ENCODE data around the gene DISC1.
"Not testable (repeated sequence)": the region's sequence is repeated elsewhere in the genome, so short reads cannot be mapped to it uniquely, and the experiment has no call there.

Gene DISC1

DNA sequence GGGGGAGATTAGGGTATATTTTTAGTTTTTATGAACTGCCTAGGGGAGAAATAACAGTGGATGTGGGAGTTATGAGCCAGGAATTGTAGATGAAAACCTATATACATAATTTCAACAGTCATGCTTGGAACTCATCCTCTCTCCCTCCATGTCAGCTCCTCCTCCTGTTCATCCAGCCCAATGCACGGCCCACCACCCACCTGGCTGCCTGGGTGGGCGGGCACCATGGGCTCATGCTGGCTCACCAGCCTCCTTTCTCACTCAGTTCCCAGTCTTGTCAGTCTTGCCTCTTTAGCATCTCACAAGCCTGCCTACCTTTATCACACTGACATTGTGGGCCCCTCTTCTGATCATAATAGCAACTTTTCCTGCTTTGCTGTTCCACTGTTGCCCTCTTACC is 336.0 kb downstream of the DISC1 start:
- DNase-seq (ENCODE audit: low read depth), result no peak

DNA sequence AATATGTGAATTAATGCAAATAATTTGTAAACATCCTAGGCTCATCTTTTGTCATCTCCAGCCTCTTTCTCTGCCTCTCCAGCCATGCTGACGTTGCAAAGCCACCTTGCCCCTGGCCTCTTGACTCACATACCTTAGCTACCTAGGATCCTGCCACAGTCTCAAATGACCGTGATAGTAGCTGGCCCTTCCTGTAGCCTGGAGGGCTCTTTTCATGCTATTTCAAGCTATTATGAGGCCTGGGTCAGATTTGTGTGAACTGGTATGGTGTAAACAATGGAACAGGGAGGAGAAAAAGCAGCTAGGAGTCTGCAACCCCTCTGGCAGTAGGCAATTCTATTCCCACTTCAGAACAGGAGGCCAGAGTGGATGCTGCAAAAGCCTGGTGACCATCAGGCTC is 337.7 kb downstream of the DISC1 start:
- no peak for DNase-seq (ENCODE audit: low read depth)

DNA sequence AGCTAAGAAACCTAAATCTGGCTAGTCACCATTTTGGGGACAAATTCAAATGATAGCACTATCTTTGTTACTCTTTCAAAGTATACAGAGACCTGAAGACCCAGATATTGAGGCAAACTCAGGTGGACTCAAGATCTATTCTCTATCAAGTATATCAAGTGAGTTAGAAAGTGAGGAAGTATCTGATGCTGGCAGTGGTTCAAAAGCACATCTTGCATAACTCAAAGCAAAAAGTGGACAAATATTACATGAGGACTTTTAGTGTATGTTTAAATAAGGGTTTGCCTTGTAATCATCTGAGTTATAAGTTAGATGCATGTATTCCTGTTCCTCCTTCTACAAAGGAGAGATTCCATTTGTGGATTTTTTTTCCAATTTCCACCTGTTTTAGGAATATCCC is 338.4 kb downstream of the DISC1 start:
- DNase-seq (ENCODE audit: low read depth), result no peak

DNA sequence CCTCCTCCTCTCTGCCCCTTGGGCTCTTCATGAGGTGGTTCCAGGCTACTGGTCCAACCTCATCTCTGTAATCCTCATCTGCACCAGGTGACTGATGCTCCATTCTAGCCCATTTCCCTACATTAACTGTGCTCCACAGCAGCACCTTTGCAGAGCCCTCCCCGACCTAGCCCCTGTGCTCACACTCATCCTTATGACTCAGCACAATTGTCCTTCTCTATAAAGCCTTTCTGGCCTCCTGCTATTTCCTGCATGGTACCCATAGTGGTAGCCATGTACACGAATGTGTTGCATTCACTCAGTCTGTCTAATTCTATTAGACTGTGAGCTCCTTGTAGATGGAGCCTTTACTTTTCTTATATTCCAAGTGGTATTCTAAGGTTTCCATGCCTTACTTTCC is 339.0 kb downstream of the DISC1 start:
- DNase-seq (ENCODE audit: low read depth), result no peak

DNA sequence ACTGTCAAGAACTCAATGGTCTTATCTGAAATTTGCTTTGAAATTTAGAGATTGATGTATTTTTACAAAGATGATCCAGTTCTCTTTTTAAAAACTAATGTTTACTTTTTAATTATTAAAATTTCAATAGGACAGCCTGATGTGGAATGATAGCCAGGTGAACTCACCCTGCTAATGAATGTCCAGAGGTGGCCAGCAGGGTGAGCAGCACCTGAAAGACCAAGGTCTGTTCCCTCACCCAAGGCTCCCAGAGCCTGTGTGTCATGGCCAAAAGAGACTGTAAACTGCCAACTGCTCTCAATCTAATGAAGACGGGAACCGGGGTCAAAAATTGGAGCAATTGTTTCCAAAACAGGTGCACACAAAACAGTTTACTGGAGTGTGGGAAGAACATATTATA is 340.4 kb downstream of the DISC1 start:
- no peak for DNase-seq (ENCODE audit: low read depth)

DNA sequence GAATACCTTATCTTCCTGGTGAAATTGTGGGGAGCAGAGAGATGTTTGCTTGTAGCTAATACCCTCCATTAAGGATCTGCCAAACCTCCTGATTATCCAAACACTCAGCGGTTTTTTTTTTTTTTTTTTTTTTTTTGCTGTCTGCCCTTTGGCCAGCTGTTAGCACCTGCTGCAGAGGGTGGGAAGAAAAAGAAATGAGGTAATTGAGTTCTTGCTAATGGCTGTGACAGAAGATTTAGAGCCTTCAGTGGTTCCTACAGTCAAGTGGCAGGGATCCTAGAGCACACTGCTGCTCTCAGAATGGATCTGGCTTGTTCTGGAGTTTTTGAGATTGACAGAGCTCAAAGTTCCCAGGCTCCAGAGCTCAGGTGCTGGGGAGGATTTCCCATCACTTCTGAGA is 342.5 kb downstream of the DISC1 start:
- DNase-seq (ENCODE audit: low read depth), result no peak

DNA sequence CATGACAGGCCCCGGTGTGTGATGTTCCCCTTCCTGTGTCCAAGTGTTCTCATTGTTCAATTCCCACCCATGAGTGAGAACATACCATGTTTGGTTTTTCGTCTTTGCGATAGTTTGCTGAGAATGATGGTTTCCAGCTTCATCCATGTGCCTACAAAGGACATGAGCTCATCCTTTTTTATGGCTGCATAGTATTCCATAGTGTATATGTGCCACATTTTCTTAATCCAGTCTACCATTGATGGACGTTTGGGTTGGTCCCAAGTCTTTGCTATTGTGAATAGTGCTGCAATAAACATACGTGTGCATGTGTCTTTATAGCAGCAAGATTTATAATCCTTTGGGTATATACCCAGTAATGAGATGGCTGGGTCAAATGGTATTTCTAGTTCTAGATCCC is 343.2 kb downstream of the DISC1 start:
- DNase-seq (ENCODE audit: low read depth), result not testable (repeated sequence)

DNA sequence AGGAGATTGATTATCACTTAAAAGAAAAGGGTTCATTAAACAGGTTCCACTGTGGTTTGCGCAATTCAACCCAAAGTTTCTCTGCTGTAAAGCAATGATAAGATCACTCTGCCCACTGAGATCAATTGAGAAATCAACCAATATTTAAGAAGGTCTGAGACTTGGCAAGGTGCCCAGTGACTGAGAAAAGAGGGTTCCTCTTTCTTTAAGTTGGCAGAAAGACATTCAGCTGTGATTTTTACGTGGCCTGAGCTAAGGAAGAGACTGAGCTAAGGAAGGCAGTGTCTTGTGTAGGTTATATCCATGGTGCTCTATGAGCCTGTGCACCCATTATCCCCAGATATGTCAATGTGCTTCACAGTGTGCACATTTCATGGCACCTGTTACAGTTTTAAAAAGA is 344.1 kb downstream of the DISC1 start:
- DNase-seq (ENCODE audit: low read depth), result no peak

DNA sequence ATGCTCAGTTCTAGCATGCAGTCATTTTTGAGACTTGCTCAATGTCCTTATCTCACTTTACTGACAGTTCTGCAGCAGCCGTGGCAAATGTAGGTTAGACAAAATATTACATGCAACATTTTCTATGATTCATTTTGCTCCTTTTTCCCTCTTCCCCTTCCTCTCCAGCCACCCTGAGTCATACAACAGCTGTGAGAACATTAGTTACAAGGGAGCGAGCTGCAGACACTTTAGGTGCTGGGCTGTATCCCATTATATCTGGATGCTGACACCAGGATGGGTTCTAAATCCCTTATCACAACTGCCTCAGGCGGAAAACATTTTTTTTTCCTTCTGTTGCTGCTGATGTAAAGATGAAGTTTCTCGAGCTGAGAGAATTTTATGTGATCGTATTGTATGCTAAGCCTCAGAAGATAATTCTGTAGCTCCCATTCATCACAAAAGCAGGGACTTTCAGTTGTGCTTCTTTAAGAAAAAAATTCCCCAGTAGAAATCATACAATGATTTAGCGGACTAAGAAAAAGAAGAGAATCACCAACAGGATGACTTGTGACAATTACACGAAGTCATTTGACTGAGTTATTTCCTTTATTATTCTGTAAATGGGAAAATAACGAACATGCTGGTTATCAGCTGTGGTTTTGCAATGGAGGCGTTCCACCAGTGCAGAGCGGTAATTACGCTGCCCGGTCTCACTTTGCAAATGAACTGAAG is 345.0 kb downstream of the DISC1 start:
- no peak for DNase-seq (ENCODE audit: low read depth)

DNA sequence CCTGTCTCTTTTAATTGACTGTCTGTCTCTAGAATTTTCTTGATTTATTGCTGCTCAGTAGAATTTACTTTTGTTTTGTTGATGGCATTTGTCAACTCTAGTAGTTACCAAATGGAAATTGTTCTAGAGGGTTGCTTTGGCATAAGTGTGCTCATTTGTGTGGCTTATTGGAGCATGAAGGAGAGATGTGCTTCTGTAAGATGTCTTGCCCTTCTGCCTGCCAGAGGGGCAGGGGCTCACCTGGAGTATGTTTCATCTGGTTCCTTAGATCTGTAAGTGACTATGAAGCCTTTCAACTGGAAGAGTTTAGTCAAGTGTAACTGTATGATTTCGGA is 345.5 kb downstream of the DISC1 start:
- DNase-seq (ENCODE audit: low read depth), result no peak

DNA sequence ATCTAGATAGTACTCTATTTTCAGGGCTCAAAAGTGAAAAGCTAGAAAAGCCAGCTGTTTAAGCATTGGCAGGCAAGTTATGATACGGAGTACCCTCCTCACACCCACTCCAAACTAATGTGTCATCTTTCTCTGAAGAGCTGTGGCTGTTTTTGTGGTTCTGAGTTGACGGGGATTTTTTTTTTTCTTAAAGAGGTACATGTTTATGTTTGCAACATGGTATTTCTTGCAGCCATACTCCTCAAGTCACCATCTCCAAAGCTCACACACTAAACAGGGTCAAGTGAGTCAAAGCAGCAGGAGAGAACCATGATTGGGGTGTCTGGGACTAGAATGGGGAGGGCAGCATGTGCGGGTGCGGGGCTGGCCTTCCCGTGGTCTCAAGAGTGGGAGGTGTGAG is 347.2 kb downstream of the DISC1 start:
- no peak for DNase-seq (ENCODE audit: low read depth)

DNA sequence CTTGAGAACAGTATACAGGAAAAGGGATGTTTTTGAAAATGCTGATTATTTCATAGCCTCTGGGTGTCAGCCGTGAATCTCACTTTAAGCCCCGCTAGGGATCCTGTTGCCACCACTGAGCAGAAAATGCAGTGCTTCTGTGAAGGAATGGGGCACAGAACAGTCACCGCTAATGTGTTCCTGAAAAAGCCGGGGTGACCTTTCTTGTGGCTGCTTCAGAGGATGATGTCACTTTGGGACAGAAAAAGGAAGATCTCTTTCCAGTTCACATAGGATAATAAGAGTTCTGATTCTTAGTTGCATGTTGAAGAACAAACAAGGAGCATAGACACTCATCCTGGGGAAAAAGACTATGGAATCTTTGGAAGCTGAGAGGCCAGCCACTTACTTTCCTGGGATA is 349.6 kb downstream of the DISC1 start:
- DNase-seq (ENCODE audit: low read depth), result no peak

DNA sequence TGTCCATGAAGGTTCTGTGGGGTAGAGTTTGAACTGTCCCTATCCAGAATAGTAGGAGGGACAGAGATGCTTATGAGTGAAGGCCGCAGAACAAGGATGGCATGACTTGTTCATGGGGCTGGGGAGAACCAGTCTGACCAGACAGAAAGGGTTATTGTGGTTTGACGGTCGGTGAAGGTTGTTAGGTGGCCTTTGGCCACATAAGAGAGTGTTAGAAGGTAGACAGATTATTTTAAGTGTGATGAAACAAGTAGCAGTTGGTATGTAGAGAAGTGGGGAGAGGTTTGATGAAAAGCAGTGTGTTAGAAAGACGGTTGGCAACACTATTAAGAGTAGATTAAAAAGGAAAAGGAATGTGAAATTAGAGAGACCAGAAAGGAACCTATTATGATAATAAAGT is 355.1 kb downstream of the DISC1 start:
- DNase-seq (ENCODE audit: low read depth), result no peak

DNA sequence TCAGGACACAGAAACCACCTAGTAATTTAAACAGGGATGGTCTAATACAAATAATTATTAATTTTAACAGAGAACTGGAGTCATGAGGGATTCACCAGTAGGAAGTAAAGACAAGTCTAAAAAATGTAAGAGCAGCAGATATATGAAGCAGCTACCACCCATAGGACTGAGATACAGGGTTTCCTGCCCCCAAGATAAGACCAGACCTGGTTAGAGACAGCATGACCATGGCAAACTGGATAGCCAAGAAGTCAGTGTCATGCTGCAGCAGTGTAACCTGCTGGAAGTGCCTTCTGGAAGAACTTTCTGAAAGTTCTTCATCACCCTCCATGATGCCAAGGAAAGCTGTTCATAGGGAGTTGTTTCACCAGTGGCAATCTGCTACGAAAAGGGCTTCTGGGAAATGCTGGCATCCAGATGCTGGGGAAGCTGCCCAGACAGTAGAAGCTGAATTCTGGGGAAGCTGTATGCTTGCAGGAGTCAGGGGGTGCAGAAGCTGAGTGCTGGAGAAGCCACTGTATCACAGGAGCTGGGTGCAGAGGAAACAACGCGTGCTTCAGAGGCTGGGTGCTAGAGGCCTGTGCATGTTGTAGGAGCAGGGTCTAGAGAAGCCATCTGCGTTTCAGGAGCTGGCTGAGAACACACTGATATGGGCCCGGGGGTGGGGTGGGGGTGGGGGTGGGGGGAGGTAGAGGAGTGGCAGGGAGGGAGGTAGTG is 356.4 kb downstream of the DISC1 start:
- no peak for DNase-seq (ENCODE audit: low read depth)

DNA sequence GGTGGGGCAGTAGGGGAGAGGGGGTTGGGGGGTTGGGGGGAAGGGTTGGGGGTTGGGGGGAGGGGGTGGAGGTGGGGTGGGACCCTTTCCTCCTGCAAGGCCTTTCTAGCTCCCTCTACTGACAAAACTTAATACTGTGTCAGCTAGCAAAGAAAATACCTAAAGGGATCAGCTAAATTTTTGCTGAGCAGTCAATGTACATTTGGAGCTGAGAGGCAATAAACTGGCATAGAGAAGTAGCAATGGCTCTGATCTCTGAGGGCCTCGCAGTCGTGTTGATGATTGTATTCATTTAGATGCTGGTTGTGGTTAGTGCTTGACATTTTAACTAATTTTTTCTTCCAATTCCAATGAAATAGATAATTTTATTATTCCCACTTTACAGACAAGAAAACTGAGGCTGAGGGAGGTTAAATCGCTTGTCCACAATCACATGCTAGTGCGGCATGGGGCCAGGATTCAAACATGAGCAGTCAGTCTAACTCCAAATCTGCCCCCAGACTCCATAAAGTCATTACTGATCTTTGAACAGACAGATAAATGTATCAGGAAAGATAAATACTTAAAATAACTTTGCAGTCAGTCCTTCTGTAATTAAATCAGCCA is 357.1 kb downstream of the DISC1 start:
- DNase-seq (ENCODE audit: low read depth), result no peak

DNA sequence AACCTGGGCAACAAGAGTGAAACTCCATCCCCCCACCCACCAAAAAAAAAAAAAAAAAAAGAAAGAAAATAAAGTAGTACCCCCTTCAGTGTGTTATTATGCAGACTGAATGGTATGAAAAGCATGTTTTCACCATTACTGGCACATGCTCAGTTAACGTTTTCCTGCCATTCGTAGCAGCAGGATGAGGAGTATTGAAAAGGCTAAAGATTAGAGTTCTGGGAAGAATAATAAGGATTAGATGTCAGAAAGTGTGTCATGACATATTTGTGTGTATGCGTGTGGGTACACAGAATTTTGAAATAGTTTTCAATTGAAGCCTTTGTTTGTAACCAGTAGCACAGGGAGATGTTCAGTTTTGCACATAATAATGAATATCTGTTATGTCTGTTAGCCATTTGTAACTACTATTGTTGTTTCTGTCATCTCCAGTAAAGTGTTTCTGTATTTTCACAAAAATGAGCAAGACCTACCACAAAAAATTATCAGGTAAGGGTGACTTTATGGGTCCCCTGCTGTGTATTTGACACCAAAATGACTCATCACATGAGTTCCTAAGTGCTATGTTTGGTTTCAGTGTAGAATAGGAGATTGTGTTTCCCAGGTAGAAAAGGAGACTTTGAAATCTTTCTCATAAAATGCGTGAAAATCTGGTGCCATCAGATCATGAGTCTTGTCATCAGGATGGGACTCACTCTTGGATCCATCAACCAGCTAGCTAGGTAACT is 358.9 kb downstream of the DISC1 start:
- no peak for DNase-seq (ENCODE audit: low read depth)

DNA sequence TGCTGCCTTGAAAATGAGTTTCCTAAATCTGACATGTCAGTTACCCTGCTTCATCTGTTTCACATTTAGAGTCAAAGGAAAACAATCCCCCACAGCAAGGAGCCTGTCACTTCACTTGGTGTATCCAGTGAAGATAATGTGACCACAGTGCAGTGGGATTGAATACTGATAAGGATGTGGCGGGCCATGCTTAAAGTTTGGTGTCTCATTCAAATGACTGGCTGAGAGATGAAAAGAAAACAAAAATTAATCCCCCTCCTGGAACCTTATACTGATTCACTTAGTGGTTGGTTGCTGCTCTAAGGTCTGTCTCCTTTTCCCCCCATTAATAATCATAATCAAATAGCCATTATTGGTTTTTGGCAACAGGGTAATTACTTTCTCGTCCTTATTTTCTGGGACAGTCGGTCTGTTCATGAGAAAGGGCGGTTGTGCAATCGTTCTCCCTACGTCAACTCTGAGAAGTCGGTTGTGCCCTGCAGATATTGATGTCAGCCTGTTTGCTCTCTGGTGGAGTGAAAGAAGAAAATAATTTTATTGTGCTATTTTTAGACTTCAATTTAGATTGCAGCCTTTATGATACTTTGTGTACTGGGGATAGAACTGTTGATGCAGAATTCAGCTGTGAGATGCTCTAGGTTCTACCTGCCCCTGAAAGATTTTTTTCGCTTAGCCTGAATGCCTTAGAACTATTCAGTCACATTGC is 360.2 kb downstream of the DISC1 start:
- DNase-seq (ENCODE audit: low read depth), result no peak

DNA sequence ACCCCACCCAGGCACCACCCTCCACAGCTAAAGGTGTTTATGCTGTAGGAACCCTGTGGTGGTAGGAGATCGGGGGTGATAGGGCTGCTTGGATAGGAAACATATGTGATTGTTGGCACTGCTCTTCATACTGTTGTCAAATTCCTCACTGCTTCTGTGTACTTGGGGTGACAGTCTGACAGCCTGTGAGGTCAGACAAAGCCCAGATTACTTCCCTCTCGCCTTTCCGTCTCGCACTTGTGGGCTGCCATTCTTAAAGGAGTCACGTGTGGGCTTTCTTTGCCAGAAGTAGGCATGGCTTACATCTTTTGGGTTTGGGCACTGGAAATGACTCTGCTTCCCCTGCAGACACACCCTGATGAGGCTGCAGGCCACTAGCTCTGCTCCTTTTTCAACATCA is 363.8 kb downstream of the DISC1 start:
- no peak for DNase-seq (ENCODE audit: low read depth)

DNA sequence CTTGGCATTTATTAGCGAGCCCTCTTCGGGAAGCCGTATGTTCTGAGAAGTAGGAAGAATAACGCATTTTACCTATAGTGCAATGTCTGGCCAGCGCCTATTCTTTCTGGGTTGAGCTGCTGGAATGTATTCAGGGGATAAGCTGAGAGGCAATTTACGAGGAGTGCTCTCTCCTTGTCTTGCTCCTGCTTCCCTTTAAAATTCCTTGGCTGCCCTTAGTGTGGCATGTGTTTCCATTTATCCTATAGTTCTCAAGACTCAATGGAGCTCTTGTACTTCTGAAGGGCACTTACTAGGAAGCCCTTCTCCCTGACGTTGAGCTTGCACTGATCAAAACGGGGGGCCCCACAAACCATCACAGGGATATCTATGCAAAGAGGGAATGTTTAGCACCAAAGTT is 364.6 kb downstream of the DISC1 start:
- DNase-seq (ENCODE audit: low read depth), result no peak

DNA sequence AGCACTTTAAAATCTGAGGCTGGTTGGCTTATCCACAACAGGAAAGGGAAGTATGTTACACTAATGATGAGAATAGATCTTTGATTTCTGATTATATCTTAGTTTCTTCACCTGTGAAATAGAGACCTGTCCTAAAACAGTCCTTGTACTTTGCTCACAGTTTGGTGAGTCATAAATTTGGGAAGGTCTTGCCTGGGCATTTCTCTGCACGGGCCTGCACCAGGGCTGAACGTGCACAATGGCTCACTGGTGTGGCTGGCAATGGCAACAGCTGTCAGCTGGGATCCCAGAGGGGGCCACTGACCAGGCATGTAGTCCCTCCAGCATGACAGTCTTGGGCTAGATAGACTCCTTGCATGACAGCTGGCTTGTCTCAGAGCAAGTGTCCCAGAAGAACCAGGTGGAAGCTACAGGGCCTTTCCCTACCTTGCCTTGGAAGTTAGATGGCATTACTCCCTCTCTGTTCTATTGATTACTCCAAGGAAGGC is 367.4 kb downstream of the DISC1 start:
- DNase-seq (ENCODE audit: low read depth), result no peak

DNA sequence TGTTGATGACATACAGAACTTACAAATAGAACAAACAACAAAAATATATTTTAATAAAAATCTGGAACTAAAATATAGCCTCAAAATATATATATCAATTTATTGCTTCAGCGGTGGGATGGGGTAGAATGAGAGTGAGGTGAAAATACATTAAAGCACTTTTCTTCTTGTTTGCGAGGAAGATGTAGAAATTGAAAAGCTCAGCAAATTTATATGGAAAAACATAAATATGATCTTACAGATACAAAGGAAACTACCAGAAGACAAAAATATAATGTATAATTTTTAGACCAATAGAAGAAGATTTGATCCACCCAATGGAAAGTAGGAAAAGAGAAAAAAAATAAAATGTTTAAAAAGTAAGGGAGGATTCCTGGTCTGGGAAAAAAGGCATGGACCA is 372.2 kb downstream of the DISC1 start:
- no peak for DNase-seq (ENCODE audit: low read depth)

DNA sequence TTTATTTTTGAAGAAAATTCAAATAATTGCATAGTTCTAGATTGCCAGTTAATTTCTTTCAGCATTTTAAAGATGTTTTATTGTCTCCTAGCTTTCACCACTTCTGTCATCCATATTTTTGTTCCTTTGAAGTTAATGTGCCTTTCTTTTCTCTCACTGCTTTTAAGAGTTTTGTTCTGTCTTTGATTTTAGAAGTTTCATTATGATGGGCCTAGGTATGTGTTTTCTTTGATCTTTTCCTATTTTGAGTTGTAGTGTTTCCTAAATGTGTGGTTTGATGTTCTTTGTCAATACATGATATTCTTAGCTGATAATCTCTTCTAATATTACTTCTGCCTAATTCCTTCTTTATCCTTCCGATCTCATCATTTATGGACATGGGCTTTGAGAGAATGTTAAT is 378.7 kb downstream of the DISC1 start:
- no peak for DNase-seq (ENCODE audit: low read depth)

Measured in stromal cell of bone marrow (primary cell).